Measurements from ENCODE around the gene CHPF.

- TF ChIP-seq, protein P1, sequence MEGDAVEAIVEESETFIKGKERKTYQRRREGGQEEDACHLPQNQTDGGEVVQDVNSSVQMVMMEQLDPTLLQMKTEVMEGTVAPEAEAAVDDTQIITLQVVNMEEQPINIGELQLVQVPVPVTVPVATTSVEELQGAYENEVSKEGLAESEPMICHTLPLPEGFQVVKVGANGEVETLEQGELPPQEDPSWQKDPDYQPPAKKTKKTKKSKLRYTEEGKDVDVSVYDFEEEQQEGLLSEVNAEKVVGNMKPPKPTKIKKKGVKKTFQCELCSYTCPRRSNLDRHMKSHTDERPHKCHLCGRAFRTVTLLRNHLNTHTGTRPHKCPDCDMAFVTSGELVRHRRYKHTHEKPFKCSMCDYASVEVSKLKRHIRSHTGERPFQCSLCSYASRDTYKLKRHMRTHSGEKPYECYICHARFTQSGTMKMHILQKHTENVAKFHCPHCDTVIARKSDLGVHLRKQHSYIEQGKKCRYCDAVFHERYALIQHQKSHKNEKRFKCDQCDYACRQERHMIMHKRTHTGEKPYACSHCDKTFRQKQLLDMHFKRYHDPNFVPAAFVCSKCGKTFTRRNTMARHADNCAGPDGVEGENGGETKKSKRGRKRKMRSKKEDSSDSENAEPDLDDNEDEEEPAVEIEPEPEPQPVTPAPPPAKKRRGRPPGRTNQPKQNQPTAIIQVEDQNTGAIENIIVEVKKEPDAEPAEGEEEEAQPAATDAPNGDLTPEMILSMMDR (IDR thresholded peaks at IDR 0.05): no peak
- no peak for TF ChIP-seq POLR2A (IDR thresholded peaks at IDR 0.05)
Measured at GRCh38 chr2:219566640-219567039, 23.0 kb upstream of the CHPF start.
